CD4-positive, alpha-beta T cell treated with Interleukin-4 for 4 hours (primary cell): Measurements from ENCODE around the gene ARMC12.

Source experiments
- DNase-seq: peaks from one replicate; pipeline ENCODE4 v3.0.0-alpha.2; 2020

Gene ARMC12

DNA sequence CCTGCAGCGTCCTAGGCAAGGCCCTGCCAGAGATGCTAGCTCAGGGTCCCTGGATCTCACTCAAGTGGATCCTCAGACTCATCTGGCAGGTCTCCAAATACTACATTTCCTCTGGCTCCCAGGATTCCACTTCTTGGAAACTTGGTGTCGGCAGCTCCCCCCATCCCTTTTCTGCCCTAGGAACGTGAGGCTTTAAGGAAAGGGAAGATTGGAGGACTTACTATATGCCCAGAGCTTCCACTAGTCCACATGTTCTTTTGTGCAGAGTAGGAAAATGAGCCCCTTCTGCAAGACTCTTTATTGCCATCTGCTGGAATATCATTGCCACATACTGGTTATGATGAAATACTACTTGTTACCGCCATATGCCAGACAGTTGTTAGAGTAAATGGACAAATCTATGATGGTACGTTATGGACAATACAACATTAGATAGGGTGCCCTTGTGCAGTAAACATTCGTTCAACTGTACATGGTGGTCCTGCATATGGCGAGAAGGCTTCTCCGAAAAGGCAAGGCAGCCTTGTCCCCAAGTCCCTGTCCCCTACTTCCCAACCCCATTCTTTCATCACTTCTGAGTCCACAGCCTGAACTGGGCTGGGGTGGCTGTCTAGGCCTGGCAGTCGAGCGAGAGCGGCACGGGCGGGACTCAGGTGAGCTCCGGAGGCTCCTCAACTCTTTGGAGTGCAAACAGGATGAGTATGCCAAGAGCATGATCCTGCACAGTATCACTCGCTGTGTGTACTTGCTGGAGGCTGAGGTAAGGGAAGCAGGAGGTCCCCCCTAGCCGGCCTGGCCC, 780 bp downstream of the ARMC12 start:
- peak; percentile 78 for DNase-seq

DNA sequence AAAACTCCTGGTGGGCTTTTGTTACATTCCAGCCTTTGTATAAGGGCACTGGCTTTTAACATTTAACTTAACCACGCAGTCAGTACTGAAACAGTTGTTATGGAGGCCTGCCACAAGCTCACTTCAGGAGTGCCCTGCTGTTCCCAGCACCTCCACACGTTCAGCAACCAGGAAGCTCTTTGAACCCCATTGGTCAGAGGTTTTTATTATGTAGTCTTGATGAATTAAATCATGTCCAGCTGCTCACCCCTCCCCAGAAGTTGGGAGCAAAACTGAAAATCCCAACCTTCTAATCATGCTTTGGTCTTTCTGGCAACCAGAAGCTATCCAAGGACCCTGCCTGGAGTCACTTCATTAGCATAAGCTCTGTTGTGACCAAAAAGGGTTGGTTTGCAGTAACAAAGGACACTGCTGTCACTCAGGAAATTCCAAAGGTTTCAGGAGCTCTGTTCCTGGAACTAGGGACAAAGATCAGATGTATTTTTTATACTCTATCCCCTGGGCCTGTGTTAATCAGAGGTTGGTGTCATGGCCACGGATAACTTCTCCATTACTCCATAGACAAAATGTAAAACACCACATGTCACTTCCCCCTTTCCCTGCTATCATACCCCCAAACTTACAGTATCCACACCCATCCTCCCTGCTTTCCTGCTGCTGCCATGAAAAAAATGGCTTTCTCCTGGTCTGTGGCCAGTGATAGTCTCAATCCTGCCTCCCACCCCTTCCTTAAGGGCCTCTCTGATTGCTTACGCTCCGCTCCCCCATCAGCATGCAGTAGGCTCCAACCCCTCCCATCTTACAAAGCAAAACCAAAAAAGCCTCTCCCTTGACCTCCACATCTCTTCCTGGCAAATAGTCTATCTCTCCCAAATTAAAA, 3.1 kb downstream of the ARMC12 start:
- DNase-seq: no peak

DNA sequence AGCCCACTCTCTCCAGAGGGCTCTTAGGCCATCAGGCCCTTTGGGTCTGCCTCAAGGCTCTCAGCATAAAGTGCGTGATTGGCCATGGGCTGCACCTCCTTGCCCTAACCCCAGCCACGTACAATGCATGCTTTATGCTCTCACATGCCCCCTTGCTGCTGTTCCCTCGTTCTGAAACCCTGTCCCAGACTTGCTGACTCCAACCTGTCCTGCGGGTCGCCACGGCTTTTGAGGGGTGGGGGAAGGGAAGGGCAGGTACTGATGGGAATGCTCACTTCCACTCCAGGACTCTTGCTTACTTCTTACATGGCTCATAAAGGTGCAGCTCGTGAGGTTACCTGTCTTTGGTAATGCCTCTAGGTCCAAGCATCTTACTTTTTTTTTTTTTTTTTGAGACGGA, 6.0 kb downstream of the ARMC12 start:
- DNase-seq: no peak

DNA sequence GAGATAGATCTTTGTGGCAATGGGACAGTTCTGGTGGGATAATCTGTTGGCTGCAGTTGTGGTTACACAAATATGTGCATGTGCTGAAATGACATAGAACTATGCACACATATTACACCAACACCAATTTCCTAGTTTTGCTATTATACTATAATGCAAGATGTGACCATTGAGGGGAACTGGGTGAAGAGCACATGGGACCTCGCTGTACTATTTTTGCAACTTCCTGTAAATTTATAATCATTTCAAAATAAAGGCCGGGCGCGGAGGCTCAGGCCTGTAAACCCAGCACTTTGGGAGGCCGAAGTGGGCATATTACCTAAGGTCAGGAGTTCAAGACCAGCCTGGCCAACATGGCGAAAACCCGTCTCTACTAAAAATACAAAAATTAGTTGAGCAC, 8.7 kb downstream of the ARMC12 start:
- no peak for DNase-seq

DNA sequence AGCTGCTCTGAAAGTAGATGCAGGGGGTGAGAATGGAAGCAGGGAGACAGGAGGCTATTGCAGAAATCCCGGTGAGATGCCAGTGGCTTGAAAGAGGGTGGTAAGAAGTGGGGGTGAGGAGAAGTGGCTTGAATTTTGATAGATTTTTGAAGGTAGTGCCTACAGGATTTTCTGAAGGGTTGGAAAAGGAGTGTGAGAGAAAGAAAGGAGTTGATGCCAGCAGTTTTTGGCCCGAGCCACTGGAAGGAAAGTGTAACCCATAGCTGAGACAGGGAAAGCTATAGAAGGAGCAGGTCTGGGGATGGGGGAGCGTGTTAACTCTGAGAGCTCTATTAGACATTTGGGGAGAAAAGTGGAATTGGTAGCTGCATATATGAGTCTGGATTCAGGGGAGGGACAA, 9.7 kb downstream of the ARMC12 start:
- no peak for DNase-seq

DNA sequence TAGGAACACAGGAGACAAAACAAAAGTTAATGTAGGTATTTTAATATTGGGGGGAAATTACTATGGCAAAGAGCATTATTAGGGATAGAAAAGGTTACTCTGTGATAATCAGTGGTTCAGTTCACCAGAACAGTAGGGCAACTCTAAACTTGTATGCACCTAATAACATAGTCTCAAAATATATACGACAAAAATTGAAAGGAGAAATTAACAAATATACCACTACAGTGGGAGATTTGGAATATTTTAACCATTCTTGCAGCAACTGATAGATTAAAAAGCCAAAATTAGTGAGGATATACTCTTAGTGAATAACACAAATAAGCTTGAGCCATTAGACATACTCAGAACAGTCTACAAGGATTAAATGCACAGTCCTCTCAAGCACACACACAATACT, 11.0 kb downstream of the ARMC12 start:
- DNase-seq: no peak

DNA sequence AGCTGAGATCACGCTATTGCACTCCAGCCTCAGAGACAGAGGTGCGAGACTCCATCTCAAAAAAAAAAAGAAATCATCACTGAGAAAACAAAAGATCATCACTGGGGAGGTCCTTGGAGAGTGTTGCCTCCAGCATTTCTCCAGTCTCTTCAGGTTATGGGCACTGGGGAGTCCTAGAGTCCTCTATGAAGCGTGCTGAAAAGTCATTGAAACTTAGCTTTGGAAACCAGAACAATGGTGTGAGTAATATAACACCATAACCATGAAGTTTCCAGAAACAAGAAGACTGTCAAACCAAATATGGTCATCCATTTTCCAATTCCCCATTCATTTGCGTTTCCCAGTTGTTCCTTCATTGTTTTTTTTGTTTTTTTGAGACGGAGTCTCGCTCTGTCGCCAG, 13.7 kb downstream of the ARMC12 start:
- no peak for DNase-seq

DNA sequence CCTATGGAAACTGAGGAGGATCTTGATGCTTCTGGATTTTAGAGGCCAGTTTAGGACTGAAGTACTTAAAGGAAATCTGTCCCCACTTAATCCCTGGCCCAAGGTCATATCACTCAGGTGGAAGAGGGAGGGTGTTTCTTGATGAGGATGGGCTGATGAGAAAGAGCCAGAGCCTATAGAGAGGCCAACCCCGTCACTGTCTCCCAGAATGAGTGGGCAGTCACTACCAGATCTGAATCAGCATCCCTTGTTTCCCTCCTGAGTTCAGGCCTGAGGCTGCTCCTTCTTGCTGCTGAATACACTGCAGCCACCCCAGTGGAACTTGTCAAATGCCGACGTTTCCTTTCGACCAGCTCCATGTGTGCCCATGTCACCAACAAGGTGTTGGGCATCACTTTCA, 14.8 kb downstream of the ARMC12 start:
- no peak for DNase-seq

DNA sequence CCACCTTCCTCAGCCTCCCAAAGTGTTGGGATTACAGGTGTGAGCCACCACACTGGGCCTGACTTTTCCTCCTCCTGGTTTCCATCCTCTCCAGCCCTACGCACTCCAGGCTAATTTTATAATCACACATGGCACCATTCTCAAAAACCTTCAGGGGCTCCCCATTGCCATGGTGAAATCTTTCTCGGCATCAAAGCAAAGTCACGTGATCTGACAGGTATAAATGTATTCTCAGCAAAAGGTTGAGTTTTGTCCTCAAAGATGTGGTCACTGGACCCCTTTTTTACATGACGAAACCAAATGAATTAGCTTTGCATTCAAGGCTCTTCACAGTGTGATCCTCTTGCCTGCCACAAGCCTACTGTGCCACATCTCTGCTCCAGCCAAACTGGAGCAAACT, 15.5 kb downstream of the ARMC12 start:
- no peak for DNase-seq

DNA sequence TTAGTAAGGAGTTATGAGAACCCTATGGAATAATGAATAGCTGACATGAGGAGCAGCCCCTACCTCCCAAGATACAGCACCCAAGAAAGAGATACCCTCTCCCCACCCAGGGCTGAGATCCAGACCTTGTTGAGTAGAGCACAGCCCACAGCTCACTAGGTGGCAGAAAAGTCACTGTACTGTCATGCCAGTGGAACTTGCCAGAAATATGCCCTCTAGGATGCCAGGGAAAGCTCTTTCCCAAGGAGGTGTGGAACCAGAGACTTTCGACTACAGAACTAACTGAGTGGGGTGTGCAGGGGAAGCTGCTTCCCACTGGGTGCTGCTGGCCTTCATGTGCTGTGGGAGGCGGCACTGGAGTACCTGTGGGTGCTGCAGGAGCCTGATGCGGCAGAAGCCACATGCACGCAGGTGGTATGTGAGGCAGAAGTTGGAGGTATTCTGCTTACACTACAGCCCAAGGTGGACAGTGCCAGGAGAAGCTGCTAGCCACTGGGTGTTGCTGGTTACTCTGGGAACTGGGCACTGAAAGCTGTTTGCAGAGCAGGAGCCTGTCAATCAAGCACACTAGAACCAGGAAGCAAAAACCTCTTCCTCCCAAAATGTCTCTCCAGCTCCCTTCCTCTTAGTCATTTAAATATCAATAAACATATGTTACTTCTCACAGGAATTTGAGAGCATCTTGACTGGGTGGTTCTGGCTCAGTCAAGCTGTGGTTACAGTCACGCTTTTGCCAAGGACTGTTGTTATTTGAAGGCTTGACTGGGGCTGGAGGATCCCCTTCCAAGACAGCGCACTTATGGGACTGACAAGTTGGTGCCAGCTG, 17.8 kb downstream of the ARMC12 start:
- DNase-seq: no peak

DNA sequence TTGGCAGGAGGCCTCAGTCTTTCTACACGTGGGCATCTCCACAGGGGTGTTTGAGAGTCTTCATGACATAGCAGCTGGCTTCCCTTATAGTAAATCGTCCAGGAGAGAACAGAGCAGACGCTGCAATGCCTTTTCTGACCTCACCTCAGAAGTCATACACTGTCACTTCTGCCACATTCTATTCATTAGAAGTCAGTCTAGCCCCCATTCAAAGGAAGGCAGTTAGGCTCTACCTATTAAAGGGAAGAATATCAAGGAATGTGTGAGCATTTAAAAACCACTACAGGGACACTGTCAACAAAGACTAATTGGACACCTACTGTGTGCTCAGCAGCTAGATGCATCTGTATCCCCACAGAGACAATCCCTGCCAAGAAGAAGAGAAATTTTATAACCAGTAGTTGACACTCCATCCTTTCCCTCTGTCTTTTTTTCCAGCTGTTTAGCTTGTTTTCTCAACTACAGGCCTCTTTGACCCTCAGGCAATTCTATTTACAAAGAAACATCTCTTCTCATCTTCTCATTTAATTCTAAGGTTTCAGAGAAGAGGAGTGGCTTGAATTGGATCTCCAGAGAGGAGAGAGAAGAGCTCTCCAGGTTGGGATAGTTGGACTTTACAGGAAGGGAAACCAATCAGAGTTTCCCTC, 18.6 kb downstream of the ARMC12 start:
- DNase-seq: no peak

DNA sequence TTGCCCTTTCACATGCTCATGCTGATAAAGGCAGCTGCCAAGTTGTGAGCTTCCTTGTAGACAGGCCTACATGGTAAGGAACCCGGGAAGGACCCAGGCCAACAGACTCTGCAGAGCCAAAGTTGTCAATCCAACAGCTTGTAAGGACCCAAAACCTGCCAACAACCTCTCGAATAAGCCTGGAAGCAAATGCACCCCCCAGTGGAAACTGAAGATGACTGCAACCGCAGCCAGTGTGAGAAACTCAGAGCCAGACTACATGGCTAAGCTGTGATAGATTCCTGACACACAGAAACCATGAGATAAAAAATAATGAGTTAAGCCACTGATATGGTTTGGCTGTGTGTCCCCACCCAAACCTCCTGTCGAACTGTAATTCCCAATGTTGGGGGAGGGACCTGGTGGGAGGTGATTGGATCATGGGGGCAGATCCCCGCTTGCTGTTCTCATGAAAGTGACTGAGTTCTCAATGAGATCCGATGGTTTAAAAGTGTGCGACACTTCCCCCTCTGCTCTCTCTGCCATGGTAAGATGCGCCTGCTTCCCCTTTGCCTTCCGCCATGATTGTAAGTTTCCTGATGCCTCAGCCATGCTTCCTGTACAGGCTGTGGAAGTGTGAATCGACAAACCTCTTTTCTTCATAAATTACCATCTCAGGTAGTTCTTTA, 20.8 kb downstream of the ARMC12 start:
- no peak for DNase-seq

DNA sequence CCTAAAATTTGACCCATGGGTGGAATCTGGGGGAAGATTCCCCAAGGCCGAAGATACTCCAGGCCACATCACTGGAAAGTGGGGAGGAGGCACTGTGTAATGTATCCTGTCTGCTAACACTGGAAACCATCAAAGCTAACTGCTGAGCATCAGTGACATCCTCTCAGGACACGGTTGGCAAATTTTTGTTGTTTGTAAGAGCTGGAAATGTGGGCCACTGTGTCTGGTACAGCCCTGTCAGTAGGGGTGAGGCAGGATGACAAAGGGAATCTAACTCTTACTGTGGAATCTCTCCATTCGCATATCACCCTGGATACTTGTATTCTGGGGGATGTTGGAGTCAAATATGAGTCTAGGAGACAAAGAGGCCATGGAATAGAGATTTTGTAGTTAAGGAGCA, 22.6 kb downstream of the ARMC12 start:
- no peak for DNase-seq

DNA sequence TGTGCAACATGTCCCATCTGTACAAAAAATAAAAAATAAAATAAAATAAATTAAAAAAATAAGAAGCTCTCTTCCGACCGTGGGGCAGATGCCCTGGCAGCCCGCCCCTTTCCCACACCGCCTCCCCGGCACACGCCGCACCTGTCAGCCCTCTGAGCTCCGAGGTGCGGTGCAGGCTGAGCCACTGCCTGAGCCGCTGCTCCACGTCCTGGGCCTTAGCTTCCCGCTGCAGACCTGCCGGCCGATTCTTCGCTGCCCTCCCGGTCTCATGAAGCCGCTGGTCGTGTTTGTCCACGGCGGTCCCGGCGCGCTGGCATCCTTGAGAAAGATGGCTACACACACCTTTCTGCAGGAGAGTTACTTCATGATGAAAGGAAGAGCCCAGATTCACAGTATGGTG, 28.9 kb downstream of the ARMC12 start:
- no peak for DNase-seq

DNA sequence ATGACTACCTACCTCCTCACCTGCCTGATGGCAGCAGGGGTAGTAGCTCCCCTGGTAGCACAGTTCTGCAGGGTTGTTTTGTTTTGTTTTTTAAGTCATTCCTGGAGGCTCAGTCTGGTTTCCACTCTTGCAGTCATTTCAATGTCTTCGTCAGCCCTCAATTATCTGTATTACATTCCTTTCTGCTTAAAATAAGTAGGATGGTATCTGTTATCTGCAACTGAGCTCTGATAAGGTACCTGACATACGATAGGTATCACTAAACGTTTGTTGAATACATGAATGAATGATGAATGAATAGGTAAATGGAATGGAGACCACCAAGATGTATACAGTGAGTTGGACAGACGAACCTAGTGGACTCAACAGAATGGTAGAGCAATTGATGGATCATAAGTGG, 32.4 kb downstream of the ARMC12 start:
- DNase-seq: no peak

DNA sequence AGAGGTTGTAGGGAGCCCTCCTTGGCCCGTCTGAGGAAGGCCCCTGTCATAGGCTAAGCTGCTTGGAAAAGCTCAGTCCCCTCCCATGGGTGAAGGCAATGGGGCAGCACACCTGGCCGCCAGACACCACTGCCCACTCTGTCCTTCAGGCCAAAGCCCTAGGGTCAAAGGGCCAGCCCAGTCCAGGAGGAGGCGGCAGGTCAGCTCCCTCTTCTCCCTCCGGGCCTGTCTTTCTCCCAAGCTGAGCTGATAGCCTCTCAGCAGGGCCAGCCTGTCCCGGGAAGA, 34.5 kb downstream of the ARMC12 start:
- DNase-seq: no peak

DNA sequence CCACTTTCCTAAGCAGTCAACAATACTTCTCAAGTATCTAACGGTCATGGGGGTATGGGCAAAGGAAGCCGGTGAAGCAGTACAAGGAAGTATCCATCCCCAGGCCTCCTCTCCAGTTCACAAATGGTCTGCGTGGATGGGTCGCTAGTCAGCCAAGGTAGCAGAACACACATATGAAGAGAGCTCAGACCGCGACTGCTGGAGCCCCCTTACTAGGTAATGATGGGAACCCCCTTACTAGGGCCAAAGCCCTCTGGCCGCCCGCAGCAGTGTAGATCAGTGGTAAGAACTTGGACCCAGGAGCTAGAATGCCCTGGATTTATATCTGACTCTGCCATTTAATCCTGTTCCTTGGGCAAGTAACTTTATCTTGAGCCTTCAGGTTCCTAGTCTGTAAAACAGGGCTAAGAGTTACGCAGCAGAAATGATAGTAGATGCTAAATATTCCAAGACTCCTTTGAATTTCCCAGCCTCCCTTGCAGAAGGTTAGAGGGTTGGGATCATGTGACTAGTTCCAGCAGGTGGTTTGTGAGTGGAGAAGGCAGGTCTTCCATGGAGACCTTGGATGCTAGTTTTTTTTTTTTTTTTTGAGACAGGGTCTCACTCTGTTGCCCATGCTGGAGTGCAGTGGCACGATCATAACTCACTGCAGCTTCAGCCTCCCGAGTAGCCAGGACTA, 37.4 kb downstream of the ARMC12 start:
- DNase-seq: no peak

DNA sequence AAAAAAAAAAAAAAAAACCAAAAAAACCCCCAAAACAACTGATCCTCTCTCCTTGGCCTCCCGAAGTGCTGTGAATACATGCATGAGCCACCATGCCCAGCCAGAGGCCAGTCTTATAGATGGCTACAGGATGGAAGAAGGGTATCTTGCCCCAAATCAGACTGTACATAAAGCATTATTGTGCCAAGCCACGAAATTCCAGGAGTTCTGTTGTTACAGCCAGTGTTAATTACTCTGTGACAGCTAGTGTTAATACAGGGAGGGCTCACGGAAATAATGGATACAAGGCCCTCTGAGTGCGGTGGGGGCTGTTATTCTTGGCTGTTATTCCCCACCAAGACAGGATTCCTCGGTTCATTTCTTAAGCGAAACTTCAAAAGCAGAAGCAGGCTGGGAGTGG, 38.2 kb downstream of the ARMC12 start:
- no peak for DNase-seq

DNA sequence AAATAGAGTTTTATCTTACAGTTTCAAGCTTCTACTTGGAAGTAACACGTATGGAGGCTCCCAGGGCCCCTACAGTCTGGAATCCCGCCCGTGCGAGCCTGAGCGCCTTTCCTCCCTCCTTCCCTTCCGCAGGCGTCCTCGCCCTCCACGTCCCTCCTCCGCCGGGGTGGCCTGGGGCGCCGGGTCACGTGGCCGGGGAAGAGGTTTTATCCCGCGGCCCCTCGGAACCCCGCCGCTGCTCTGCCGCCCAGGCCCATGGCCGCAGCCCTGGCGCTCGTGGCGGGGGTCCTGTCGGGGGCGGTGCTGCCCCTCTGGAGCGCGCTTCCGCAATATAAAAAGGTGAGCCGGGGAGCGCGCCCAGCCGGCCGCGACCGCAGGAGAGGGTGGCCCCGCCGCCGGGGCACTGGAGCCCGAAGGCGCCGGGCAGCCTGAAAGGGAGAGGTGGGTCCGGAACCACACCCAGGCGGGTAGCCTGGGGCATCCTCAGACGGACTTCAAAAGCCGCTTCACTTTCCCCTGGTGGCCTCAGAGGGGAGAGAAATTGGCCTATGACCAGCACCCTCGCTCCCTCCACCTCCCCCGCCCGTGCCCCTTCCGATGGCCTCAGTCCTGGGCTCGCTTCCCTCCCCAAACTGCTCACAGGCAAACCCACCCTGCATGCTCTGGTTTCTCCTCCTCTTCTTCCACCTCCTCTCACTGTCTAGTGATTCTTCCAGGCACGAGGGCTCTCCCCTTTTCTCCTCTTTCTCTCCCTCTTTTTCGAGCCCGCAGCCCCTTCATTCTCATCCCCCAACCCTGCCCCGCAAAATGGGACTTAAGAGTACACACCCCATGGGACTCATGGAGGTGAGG, 39.8 kb downstream of the ARMC12 start, which contains the start of gene CLPSL2:
TSS of gene CLPSL2 (plus strand) at position 235 of the 852 bp plus-strand sequence. CDS start at position 256, 21 bp downstream.
- DNase-seq: no peak

DNA sequence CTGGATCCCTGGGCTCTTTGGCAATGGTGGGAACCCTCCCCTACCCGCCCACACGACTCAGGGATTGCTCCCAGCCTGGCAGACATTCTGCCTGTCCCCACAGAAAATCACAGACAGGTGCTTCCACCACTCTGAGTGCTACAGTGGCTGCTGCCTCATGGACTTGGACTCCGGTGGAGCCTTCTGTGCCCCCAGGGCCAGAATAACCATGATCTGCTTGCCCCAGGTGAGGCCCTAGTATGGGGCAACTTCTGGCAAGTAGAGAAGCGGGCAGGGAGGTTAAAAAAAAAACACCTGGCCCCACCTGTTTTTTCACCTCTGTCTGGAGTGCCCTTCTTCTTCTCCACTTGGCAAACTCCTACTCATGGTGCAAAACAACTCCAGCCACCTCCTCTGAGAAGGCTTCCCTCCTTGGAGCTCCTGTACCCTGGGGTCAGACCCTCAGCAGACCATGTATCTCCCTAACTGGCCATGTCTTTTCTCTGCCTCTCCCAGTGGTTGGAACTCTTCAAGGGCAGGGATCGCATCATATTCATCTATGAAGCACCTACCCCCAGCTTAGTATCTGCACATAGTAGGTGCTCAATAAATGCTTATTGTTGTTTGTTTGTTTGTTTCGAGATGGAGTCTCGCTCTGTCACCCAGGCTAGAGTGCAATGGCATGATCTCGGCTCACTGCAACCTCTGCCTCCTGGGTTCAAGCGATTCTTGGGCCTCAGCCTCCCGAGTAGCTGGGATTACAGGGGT, 40.7 kb downstream of the ARMC12 start:
- no peak for DNase-seq
